SK-N-SH (cell line): ENCODE data around the gene PRAME. TPM values are rescaled to one million over a fixed set of nuclear protein-coding genes. Genes with fewer than 3 reads are reported as not detected.

Experiments
- CTCF ChIA-PET: fragments of 300-600, 350-600 bp; formaldehyde crosslinking; extraction: SDS; loops from one replicate; lab custom pipeline; 2021; lab: Yijun Ruan, JAX
- POLR2A ChIA-PET: fragments of 350-600 bp; sonication (Branson Sonifier 250); formaldehyde crosslinking; extraction: SDS; loops from one replicate; lab custom pipeline; 2020; ENCODE audit warnings: antibody characterized with exemption, inconsistent platforms; lab: Yijun Ruan, JAX
- DNase-seq: peaks from one replicate; pipeline ENCODE4 v3.0.0; 2012
- H2AFZ ChIP-seq: fragments of 200-600 bp; sonication (generic); 2 replicates; pipeline ENCODE4 v1.8.1; 2016; ENCODE audit warnings: antibody characterized with exemption, mild to moderate bottlenecking, low read depth
- H3F3A ChIP-seq: fragments of 200-600 bp; sonication (generic); replicated peaks from 2 replicates; pipeline ENCODE3; 2016; ENCODE audit warnings: antibody characterized with exemption, mild to moderate bottlenecking; ENCODE audit not compliant: insufficient read depth
- H3K27ac ChIP-seq, 2 experiments: fragments of 200-500 bp in 1 of 2; fragments of 200-600 bp in 1 of 2; sonication (Bioruptor generic) in 1 of 2; sonication (generic), shearing (Covaris generic) in 1 of 2; 2 replicates each; pipeline versions ENCODE4 v1.5.1 to v1.6.1; 2014 to 2016; ENCODE audit warnings: low read depth in 2 of 2, inconsistent platforms in 1 of 2, low read length in 1 of 2, mild to moderate bottlenecking in 1 of 2, mixed read lengths in 1 of 2
- H3K27me3 ChIP-seq: fragments of 200-600 bp; sonication (generic), shearing (Covaris generic); 2 replicates; pipeline ENCODE4 v1.6.1; 2016; ENCODE audit warnings: mixed run types; ENCODE audit not compliant: insufficient read depth
- H3K36me3 ChIP-seq, 2 experiments: fragments of 200-500 bp in 1 of 2; fragments of 200-600 bp in 1 of 2; sonication (Bioruptor generic) in 1 of 2; sonication (generic) in 1 of 2; replicated peaks in 1 of 2; 2 replicates each; pipeline versions ENCODE3 to v1.5.1; 2014 to 2016; ENCODE audit warnings: low read length in 1 of 2, mild to moderate bottlenecking in 1 of 2; ENCODE audit not compliant: insufficient read depth in 2 of 2, control insufficient read depth in 1 of 2
- H3K4me1 ChIP-seq, 2 experiments: fragments of 200-500 bp in 1 of 2; fragments of 200-600 bp in 1 of 2; sonication (Bioruptor generic) in 1 of 2; sonication (generic), shearing (Covaris generic) in 1 of 2; 2 replicates each; pipeline versions ENCODE4 v1.5.1 to v1.6.1; 2014 to 2016; ENCODE audit warnings: low read depth in 1 of 2, low read length in 1 of 2, mixed run types in 1 of 2; ENCODE audit not compliant: insufficient read depth in 2 of 2, control insufficient read depth in 1 of 2
- H3K4me2 ChIP-seq: fragments of 200-600 bp; sonication (generic), shearing (Covaris generic); 2 replicates; pipeline ENCODE4 v1.6.1; 2017; ENCODE audit warnings: mixed run types
- H3K4me3 ChIP-seq, 2 experiments: fragments of 200-500 bp in 1 of 2; fragments of 200-600 bp in 1 of 2; sonication (Bioruptor generic) in 1 of 2; sonication (generic), shearing (Covaris generic) in 1 of 2; 2 replicates each; pipeline versions ENCODE4 v1.5.1 to v1.8.1; 2014 to 2016; ENCODE audit warnings: low read depth in 2 of 2, inconsistent platforms in 1 of 2, low read length in 1 of 2, mild to moderate bottlenecking in 1 of 2, mixed read lengths in 1 of 2, moderate library complexity in 1 of 2
- H3K79me2 ChIP-seq: fragments of 200-600 bp; sonication (generic); 2 replicates; pipeline ENCODE4 v1.8.1; 2017; ENCODE audit warnings: mild to moderate bottlenecking; ENCODE audit not compliant: insufficient read depth
- H3K9ac ChIP-seq: fragments of 200-600 bp; sonication (generic); 2 replicates; pipeline ENCODE4 v1.6.1; 2017; ENCODE audit warnings: mixed run types
- H3K9me2 ChIP-seq: fragments of 200-600 bp; sonication (generic); 2 replicates; pipeline ENCODE4 v1.6.1; 2017; ENCODE audit warnings: mixed run types
- H3K9me3 ChIP-seq: fragments of 200-600 bp; sonication (generic); 2 replicates; pipeline ENCODE4 v1.6.1; 2017; ENCODE audit warnings: mixed run types, mild to moderate bottlenecking, moderate library complexity
- H4K20me1 ChIP-seq: fragments of 200-600 bp; sonication (generic); 2 replicates; pipeline ENCODE4 v1.6.1; 2017; ENCODE audit warnings: mild to moderate bottlenecking, mixed run types; ENCODE audit not compliant: insufficient read depth
- CHD2 ChIP-seq: fragments of 150-350 bp; IDR thresholded peaks from 2 replicates; pipeline ENCODE4 v1.6.1; 2018; ENCODE audit warnings: low read length; ENCODE audit not compliant: partially characterized antibody
- ELF1 ChIP-seq: IDR thresholded peaks from 2 replicates; pipeline ENCODE4 v1.4.0; 2012
- EZH2phosphoT487 ChIP-seq: fragments of 200-600 bp; sonication (generic); IDR thresholded peaks from 2 replicates; pipeline ENCODE4 v1.6.1; 2017; ENCODE audit warnings: low read depth, mixed run types, mild to moderate bottlenecking, antibody characterized with exemption, moderate library complexity, borderline replicate concordance
- FOXM1 ChIP-seq: IDR thresholded peaks from 2 replicates; pipeline ENCODE4 v1.4.0; 2012; ENCODE audit warnings: low read depth, mild to moderate bottlenecking
- IRF3 ChIP-seq: fragments of 150-350 bp; IDR thresholded peaks from 2 replicates; pipeline ENCODE4 v1.6.1; 2016; ENCODE audit warnings: mild to moderate bottlenecking, low read depth, low read length
- JUND ChIP-seq: IDR thresholded peaks from 2 replicates; pipeline ENCODE4 v1.4.0; 2012
- MAX ChIP-seq: IDR thresholded peaks from 2 replicates; pipeline ENCODE4 v1.4.0; 2012; ENCODE audit warnings: low read depth
- MEF2A ChIP-seq: IDR thresholded peaks from 2 replicates; pipeline ENCODE4 v1.4.0; 2012; ENCODE audit warnings: low read depth, borderline replicate concordance
- PBX3 ChIP-seq: IDR thresholded peaks from 2 replicates; pipeline ENCODE4; 2012
- POLR2AphosphoS5 ChIP-seq: IDR thresholded peaks from 2 replicates; pipeline ENCODE4 v1.6.1; 2012; ENCODE audit warnings: low read depth, low read length
- RAD21 ChIP-seq: IDR thresholded peaks from 2 replicates; pipeline ENCODE4 v1.6.1; 2012; ENCODE audit warnings: mild to moderate bottlenecking, low read length
- RCOR1 ChIP-seq: fragments of 150-350 bp; IDR thresholded peaks from 2 replicates; pipeline ENCODE4 v1.6.1; 2017; ENCODE audit warnings: antibody characterized with exemption, low read length
- RFX5 ChIP-seq: IDR thresholded peaks from 2 replicates; pipeline ENCODE4 v1.6.1; 2012; ENCODE audit warnings: mild to moderate bottlenecking, improper control_type of control experiment, low read length
- RXRA ChIP-seq: IDR thresholded peaks from 2 replicates; pipeline ENCODE4 v1.4.0; 2012; ENCODE audit warnings: low read depth, mild to moderate bottlenecking, borderline replicate concordance
- SIN3A ChIP-seq: IDR thresholded peaks from 2 replicates; pipeline ENCODE4 v1.6.1; 2012; ENCODE audit warnings: low read depth, mild to moderate bottlenecking, low read length, moderate library complexity, borderline replicate concordance
- TEAD4 ChIP-seq: IDR thresholded peaks from 2 replicates; pipeline ENCODE4 v1.4.0; 2012; ENCODE audit warnings: mild to moderate bottlenecking, borderline replicate concordance; ENCODE audit not compliant: insufficient read depth
- USF2 ChIP-seq: fragments of 150-350 bp; IDR thresholded peaks from 2 replicates; pipeline ENCODE4 v1.6.1; 2017; ENCODE audit warnings: antibody characterized with exemption, low read length, low read depth, borderline replicate concordance
- WGBS: methylation state at CpG from one replicate; pipeline ENCODE4 v1.1.6; 2017; ENCODE audit warnings: low lambda C conversion rate; 5-methylcytosine and 5-hydroxymethylcytosine counted together
- polyA plus RNA-seq, 3 experiments: library from polyadenylated mRNA; depleted of rRNA; stranded (reverse); fragments of >200 nt; gene quantifications; 2 replicates each; pipeline ENCODE4 v1.2.3, GENCODE V29; 2012
- TF ChIP-seq, protein P1 (sequence below): IDR thresholded peaks from 2 replicates; pipeline ENCODE4 v1.4.0; 2012; ENCODE audit warnings: low read depth, borderline replicate concordance
- TF ChIP-seq, protein P2 (sequence below): fragments of 200-600 bp; sonication (generic); IDR thresholded peaks from 2 replicates; pipeline ENCODE4 v1.6.1; 2017; ENCODE audit warnings: antibody characterized with exemption, mild to moderate bottlenecking, moderate library complexity

PRAME gene
- polyA plus RNA-seq, 1 of the 3 experiments (the other 2 are of a cell fraction): 193 TPM

GRCh38 chr22:22526125-22526912 lies 32.7 kb downstream of the PRAME start:
- 49% methylated on average over 4 of the region's 4 CpGs for WGBS

GRCh38 chr22:22523494-22523893 lies 35.6 kb downstream of the PRAME start:
- POLR2A ChIA-PET: no interaction called here
- CTCF ChIA-PET: interaction anchor here (1.0 kb wide), 1 partner anchor 15 kb away, joined by 5 read pairs; the partner anchor contains the start of gene ZNF280B
- no peaks in the 10 kb centered on the region for H4K20me1 ChIP-seq
- TF ChIP-seq IRF3 (no peak), EZH2phosphoT487 (no peak), SIN3A (no peak), CHD2 (no peak), FOXM1 (no peak), USF2 (no peak), PBX3 (no peak), RFX5 (no peak), POLR2AphosphoS5 (no peak), JUND (no peak), RAD21 (no peak), TEAD4 (no peak), MEF2A (no peak), MAX (no peak), RXRA (no peak)
- TF ChIP-seq, protein P1, sequence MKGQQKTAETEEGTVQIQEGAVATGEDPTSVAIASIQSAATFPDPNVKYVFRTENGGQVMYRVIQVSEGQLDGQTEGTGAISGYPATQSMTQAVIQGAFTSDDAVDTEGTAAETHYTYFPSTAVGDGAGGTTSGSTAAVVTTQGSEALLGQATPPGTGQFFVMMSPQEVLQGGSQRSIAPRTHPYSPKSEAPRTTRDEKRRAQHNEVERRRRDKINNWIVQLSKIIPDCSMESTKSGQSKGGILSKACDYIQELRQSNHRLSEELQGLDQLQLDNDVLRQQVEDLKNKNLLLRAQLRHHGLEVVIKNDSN: no peak

More at GRCh38 chr22:22526125-22526912, 32.7 kb downstream of the PRAME start:
- Histone ChIP-seq H3K9me3 (no peaks in the 10 kb centered on the region), H3F3A (no peaks in the 10 kb centered on the region), H3K9me2 (no peaks in the 10 kb centered on the region), H3K27me3 (peaks cover 7% of the 10 kb centered on the region), H3K79me2 (no peaks in the 10 kb centered on the region), H2AFZ (no peak overlapping the region), H3K9ac (no peak overlapping the region), H3K4me3 (no peak overlapping the region), H3K4me2 (no peak overlapping the region), H3K4me1 (no peaks in the 10 kb centered on the region), H3K36me3 (no peaks in the 10 kb centered on the region), H3K27ac (no peak overlapping the region), H4K20me1 (no peaks in the 10 kb centered on the region)
- ChIA-PET CTCF (interaction anchor here (1.4 kb wide), 1 partner anchor 18 kb away, joined by 3 read pairs; the partner anchor contains the start of gene ZNF280B), POLR2A (no interaction called here)
- no peak for DNase-seq
- TF ChIP-seq ELF1: no peak
- TF ChIP-seq, protein P2, sequence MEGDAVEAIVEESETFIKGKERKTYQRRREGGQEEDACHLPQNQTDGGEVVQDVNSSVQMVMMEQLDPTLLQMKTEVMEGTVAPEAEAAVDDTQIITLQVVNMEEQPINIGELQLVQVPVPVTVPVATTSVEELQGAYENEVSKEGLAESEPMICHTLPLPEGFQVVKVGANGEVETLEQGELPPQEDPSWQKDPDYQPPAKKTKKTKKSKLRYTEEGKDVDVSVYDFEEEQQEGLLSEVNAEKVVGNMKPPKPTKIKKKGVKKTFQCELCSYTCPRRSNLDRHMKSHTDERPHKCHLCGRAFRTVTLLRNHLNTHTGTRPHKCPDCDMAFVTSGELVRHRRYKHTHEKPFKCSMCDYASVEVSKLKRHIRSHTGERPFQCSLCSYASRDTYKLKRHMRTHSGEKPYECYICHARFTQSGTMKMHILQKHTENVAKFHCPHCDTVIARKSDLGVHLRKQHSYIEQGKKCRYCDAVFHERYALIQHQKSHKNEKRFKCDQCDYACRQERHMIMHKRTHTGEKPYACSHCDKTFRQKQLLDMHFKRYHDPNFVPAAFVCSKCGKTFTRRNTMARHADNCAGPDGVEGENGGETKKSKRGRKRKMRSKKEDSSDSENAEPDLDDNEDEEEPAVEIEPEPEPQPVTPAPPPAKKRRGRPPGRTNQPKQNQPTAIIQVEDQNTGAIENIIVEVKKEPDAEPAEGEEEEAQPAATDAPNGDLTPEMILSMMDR: no peak
- TF ChIP-seq MAX: no peak
- no peak for TF ChIP-seq RCOR1
- no peak for TF ChIP-seq RAD21

More at GRCh38 chr22:22523494-22523893, 35.6 kb downstream of the PRAME start:
- H3K36me3 ChIP-seq: no peaks in the 10 kb centered on the region
- no peaks in the 10 kb centered on the region for H3F3A ChIP-seq
- no peak overlapping the region for H3K4me2 ChIP-seq
- H3K79me2 ChIP-seq: no peaks in the 10 kb centered on the region
- H3K27ac ChIP-seq: no peak overlapping the region
- WGBS: 69% methylated on average over 6 of the region's 6 CpGs
- no peak for DNase-seq
- no peaks in the 10 kb centered on the region for H3K4me1 ChIP-seq
- H3K9me3 ChIP-seq: no peaks in the 10 kb centered on the region
- H3K27me3 ChIP-seq: peaks cover 7% of the 10 kb centered on the region
- H3K9ac ChIP-seq: no peak overlapping the region
- no peaks in the 10 kb centered on the region for H3K9me2 ChIP-seq
- H3K4me3 ChIP-seq: no peak overlapping the region
- H2AFZ ChIP-seq: no peak overlapping the region
